ENCODE results near the gene ZNF618. TPM values are rescaled to one million over a fixed set of nuclear protein-coding genes. Genes with fewer than 3 reads are reported as not detected.
A peak's percentile ranks its signal among the peaks of the same experiment; 100 is the strongest.

The ZNF618 gene
- total RNA-seq, 4 donors from 2014 or later, result 0.68 to 2.1 (median 1.3) TPM

- Histone ChIP-seq H3K27ac (no peak overlapping the region), H3K9me3 (no peaks in the 10 kb centered on the region), H3K36me3 (no peaks in the 10 kb centered on the region), H3K27me3 (peaks cover 0 to 4% (median 0%) of the 10 kb centered on the region in 4 donors), H3K4me3 (no peak overlapping the region), H3K4me1 (peaks cover 0 to 28% (median 4%) of the 10 kb centered on the region in 3 donors)
- no peak for DNase-seq
- no CpG with 5 or more reads among the region's 3 CpGs for WGBS, 2 donors
- intact Hi-C loops (cut with DNase I), result no loop called here
- TF ChIP-seq CTCF (IDR thresholded peaks at IDR 0.05), result no peak
- TF ChIP-seq POLR2A (IDR thresholded peaks at IDR 0.05), result no peak
Observed at GRCh38 chr9:113873926-113874325, 2.2 kb upstream of the ZNF618 start.

- DNase-seq, result no peak
- intact Hi-C loops (cut with DNase I), result no loop called here
- H3K9me3 ChIP-seq, result no peaks in the 10 kb centered on the region
- H3K4me3 ChIP-seq, result peak overlapping the region in 3 of 4 donors; percentile 35 to 96 (median 69)
- H3K36me3 ChIP-seq, result no peaks in the 10 kb centered on the region
- peaks cover 0 to 4% (median 0%) of the 10 kb centered on the region in 4 donors for H3K27me3 ChIP-seq
- peak overlapping the region in 1 of 4 donors; percentile 58 for H3K27ac ChIP-seq
- TF ChIP-seq CTCF (IDR thresholded peaks at IDR 0.05) (no peak), POLR2A (IDR thresholded peaks at IDR 0.05) (no peak)
- 14 to 29% methylated on average over 6 to 8 of the region's 55 CpGs for WGBS, 2 donors
- H3K4me1 ChIP-seq, result peaks cover 0 to 39% (median 4%) of the 10 kb centered on the region in 3 donors
Observed at GRCh38 chr9:113875459-113876150, 504 bp upstream of the ZNF618 start.

- no peaks in the 10 kb centered on the region for H3K9me3 ChIP-seq
- whole genome bisulfite sequencing, 2 donors, result 0% methylated on average over 1 of the region's 1 CpG
- TF ChIP-seq CTCF (IDR thresholded peaks at IDR 0.05) (peak in 1 of 6 experiments; percentile 0), POLR2A (IDR thresholded peaks at IDR 0.05) (no peak)
- peak overlapping the region in 2 of 4 donors; percentile 76 to 85 for H3K27ac ChIP-seq
- H3K27me3 ChIP-seq, result peaks cover 0 to 4% (median 0%) of the 10 kb centered on the region in 4 donors
- DNase-seq, result no peak
- H3K36me3 ChIP-seq, result no peaks in the 10 kb centered on the region
- peaks cover 0 to 44% (median 4%) of the 10 kb centered on the region in 3 donors for H3K4me1 ChIP-seq
- intact Hi-C loops (cut with DNase I), result no loop called here
- H3K4me3 ChIP-seq, result peak overlapping the region; percentile 78 to 97 (median 91)
Observed at GRCh38 chr9:113876993-113877368, 872 bp downstream of the ZNF618 start.

- Histone ChIP-seq H3K27ac (no peak overlapping the region), H3K4me3 (no peak overlapping the region), H3K27me3 (peaks cover 0 to 4% (median 0%) of the 10 kb centered on the region in 4 donors), H3K4me1 (peaks cover 0 to 54% (median 4%) of the 10 kb centered on the region in 3 donors), H3K9me3 (no peaks in the 10 kb centered on the region), H3K36me3 (no peaks in the 10 kb centered on the region)
- TF ChIP-seq POLR2A (IDR thresholded peaks at IDR 0.05), result no peak
- no peak for TF ChIP-seq CTCF (IDR thresholded peaks at IDR 0.05)
- DNase-seq, result no peak
- intact Hi-C loops (cut with DNase I), result no loop called here
- 87 to 96% methylated on average over 4 of the region's 4 CpGs for WGBS, 2 donors
Observed at GRCh38 chr9:113879318-113879717, 3.2 kb downstream of the ZNF618 start.

GRCh38 chr9:113879911-113880310 is 3.8 kb downstream of the ZNF618 start:
- Histone ChIP-seq H3K27me3 (peaks cover 0 to 4% (median 0%) of the 10 kb centered on the region in 4 donors), H3K4me3 (peak overlapping the region in 1 of 4 donors; percentile 3), H3K9me3 (no peaks in the 10 kb centered on the region), H3K27ac (peak overlapping the region in 1 of 4 donors; percentile 36), H3K36me3 (no peaks in the 10 kb centered on the region), H3K4me1 (peaks cover 0 to 57% (median 5%) of the 10 kb centered on the region in 3 donors)
- DNase-seq, result no peak
- 79 to 91% methylated on average over 4 of the region's 4 CpGs for WGBS, 2 donors
- intact Hi-C loops (cut with DNase I), result no loop called here
- no peak for TF ChIP-seq POLR2A (IDR thresholded peaks at IDR 0.05)

Data from esophagus squamous epithelium (tissue), 5 donors.